Osteocyte (in vitro differentiated cells): ENCODE measurements around the gene BNC2. TPM values are rescaled to one million over a fixed set of nuclear protein-coding genes. Genes with fewer than 3 reads are reported as not detected.
A peak's percentile ranks its signal among the peaks of the same experiment; 100 is the strongest.

Experiments used
- DNase-seq: peaks from one replicate; pipeline ENCODE4 v3.0.0; 2021; ENCODE audit warnings: mixed read lengths; ENCODE audit not compliant: unreplicated experiment; ENCODE audit errors: extremely low spot score
- H3K27ac Mint-ChIP-seq: one replicate; pipeline ENCODE4 v1.8.0; 2021; ENCODE audit warnings: mild to moderate bottlenecking, mixed read lengths; ENCODE audit not compliant: unreplicated experiment
- H3K27me3 Mint-ChIP-seq: one replicate; pipeline ENCODE4 v1.8.0; 2021; ENCODE audit warnings: mixed read lengths; ENCODE audit not compliant: unreplicated experiment
- H3K36me3 Mint-ChIP-seq: one replicate; pipeline ENCODE4 v1.8.0; 2021; ENCODE audit warnings: mixed read lengths; ENCODE audit not compliant: unreplicated experiment
- H3K4me1 Mint-ChIP-seq: one replicate; pipeline ENCODE4 v1.8.0; 2021; ENCODE audit warnings: mixed read lengths; ENCODE audit not compliant: unreplicated experiment
- H3K4me3 Mint-ChIP-seq: one replicate; pipeline ENCODE4 v1.8.0; 2021; ENCODE audit warnings: mild to moderate bottlenecking, moderate library complexity, mixed read lengths; ENCODE audit not compliant: unreplicated experiment
- H3K9me3 Mint-ChIP-seq: one replicate; pipeline ENCODE4 v1.8.0; 2021; ENCODE audit warnings: mixed read lengths; ENCODE audit not compliant: unreplicated experiment
- CTCF ChIP-seq: fragments of 200-600 bp; sonication (generic); IDR thresholded peaks from 2 replicates; pipeline ENCODE4 v1.5.0; 2021; ENCODE audit warnings: antibody characterized with exemption, mild to moderate bottlenecking, moderate library complexity
- total RNA-seq: library from RNA; stranded (reverse); gene quantifications from 2 replicates; pipeline ENCODE4 v1.2.1, GENCODE V29; 2021

BNC2 gene
- total RNA-seq, 1 donor from 2014 or later: 66.5 TPM

GRCh38 chr9:16728137-16728508, 142.3 kb downstream of the BNC2 start:
- TF ChIP-seq CTCF: no peak
- peaks cover 6% of the 10 kb centered on the region for H3K36me3 Mint-ChIP-seq
- H3K27ac Mint-ChIP-seq: peak overlapping the region; percentile 96
- H3K4me1 Mint-ChIP-seq: peaks cover 53% of the 10 kb centered on the region
- H3K27me3 Mint-ChIP-seq: no peaks in the 10 kb centered on the region
- DNase-seq: no peak
- no peaks in the 10 kb centered on the region for H3K9me3 Mint-ChIP-seq
- peak overlapping the region; percentile 93 for H3K4me3 Mint-ChIP-seq

- Mint-ChIP-seq H3K9me3 (no peaks in the 10 kb centered on the region), H3K4me1 (peaks cover 53% of the 10 kb centered on the region)
- no peak for DNase-seq
Observed at GRCh38 chr9:16727452-16728136, 142.9 kb downstream of the BNC2 start.

GRCh38 chr9:16726718-16727451, 143.6 kb downstream of the BNC2 start:
- no peak for TF ChIP-seq CTCF
- H3K27me3 Mint-ChIP-seq: no peaks in the 10 kb centered on the region
- peak overlapping the region; percentile 96 for H3K27ac Mint-ChIP-seq
- H3K9me3 Mint-ChIP-seq: no peaks in the 10 kb centered on the region
- H3K4me3 Mint-ChIP-seq: peak overlapping the region; percentile 93
- H3K36me3 Mint-ChIP-seq: no peaks in the 10 kb centered on the region
- DNase-seq: peak; percentile 88
- H3K4me1 Mint-ChIP-seq: peaks cover 57% of the 10 kb centered on the region

More at GRCh38 chr9:16727452-16728136, 142.9 kb downstream of the BNC2 start:
- peaks cover 3% of the 10 kb centered on the region for H3K36me3 Mint-ChIP-seq
- peak overlapping the region; percentile 93 for H3K4me3 Mint-ChIP-seq
- no peaks in the 10 kb centered on the region for H3K27me3 Mint-ChIP-seq
- peak overlapping the region; percentile 96 for H3K27ac Mint-ChIP-seq
- TF ChIP-seq CTCF: no peak

DNA sequence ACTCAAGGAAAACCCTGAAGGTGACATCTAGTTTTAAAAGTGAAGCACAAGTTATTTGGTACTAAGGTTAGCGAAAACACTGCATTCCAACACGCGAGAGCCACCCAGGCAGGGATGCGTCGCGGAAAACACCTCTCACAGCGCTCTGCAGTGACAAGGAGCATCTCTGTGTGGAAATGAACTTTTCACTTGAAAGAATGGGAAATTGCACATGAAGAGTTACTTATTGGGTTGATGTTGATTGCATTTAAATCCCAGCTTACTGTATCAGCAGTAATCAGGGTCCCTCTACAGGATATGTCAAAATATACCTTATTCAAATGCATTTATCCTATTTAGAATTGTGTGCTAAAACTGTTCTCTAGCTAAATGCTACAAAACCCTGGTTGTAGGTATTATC, 144.4 kb downstream of the BNC2 start:
- Mint-ChIP-seq H3K36me3 (no peaks in the 10 kb centered on the region), H3K27me3 (no peaks in the 10 kb centered on the region), H3K27ac (peak overlapping the region; percentile 96), H3K4me1 (peaks cover 64% of the 10 kb centered on the region), H3K9me3 (no peaks in the 10 kb centered on the region), H3K4me3 (peak overlapping the region; percentile 93)
- DNase-seq: no peak
- peak; percentile 61 for TF ChIP-seq CTCF

- Mint-ChIP-seq H3K4me3 (no peak overlapping the region), H3K27me3 (no peaks in the 10 kb centered on the region), H3K9me3 (no peaks in the 10 kb centered on the region), H3K27ac (peak overlapping the region; percentile 96), H3K36me3 (no peaks in the 10 kb centered on the region), H3K4me1 (peaks cover 73% of the 10 kb centered on the region)
- DNase-seq: no peak
- no peak for TF ChIP-seq CTCF
Observed at GRCh38 chr9:16725066-16725465, 145.4 kb downstream of the BNC2 start.
